Neuronal stem cell (in vitro differentiated cells): ENCODE results near the gene RALA. TPM values are rescaled to one million over a fixed set of nuclear protein-coding genes. Genes with fewer than 3 reads are reported as not detected.

Experiments used
- DNase-seq: peaks from one replicate; pipeline ENCODE4 v3.0.0-alpha.2; 2013; ENCODE audit warnings: low spot score
- H2AFZ ChIP-seq: one replicate; pipeline ENCODE4 v1.6.1; 2013; ENCODE audit warnings: mild to moderate bottlenecking, low read length, inconsistent platforms
- H2AK5ac ChIP-seq: 2 replicates; pipeline ENCODE4 v1.6.1; 2013; ENCODE audit warnings: low read depth, mild to moderate bottlenecking, inconsistent platforms, low read length, moderate library complexity, mixed read lengths
- H2BK120ac ChIP-seq: 2 replicates; pipeline ENCODE4 v1.6.1; 2013; ENCODE audit warnings: low read depth, mild to moderate bottlenecking, inconsistent platforms, low read length, moderate library complexity, mixed read lengths
- H2BK12ac ChIP-seq: one replicate; pipeline ENCODE4 v1.6.1; 2013; ENCODE audit warnings: low read length, inconsistent platforms
- H2BK15ac ChIP-seq: 2 replicates; pipeline ENCODE4 v1.6.1; 2013; ENCODE audit warnings: mild to moderate bottlenecking, low read length, inconsistent platforms, mixed read lengths
- H2BK5ac ChIP-seq: one replicate; pipeline ENCODE4 v1.6.1; 2013; ENCODE audit warnings: inconsistent platforms, mild to moderate bottlenecking, low read length, moderate library complexity
- H3K14ac ChIP-seq: one replicate; pipeline ENCODE4 v1.6.1; 2013; ENCODE audit warnings: low read length, inconsistent platforms
- H3K18ac ChIP-seq: 2 replicates; pipeline ENCODE4 v1.6.1; 2013; ENCODE audit warnings: low read length, inconsistent platforms
- H3K23ac ChIP-seq: 2 replicates; pipeline ENCODE4 v1.6.1; 2013; ENCODE audit warnings: low read depth, mild to moderate bottlenecking, mixed read lengths, low read length, inconsistent platforms; ENCODE audit not compliant: poor library complexity
- H3K27ac ChIP-seq: replicated peaks from 3 replicates; pipeline ENCODE4 v1.5.1; 2013; ENCODE audit warnings: low read length, inconsistent platforms
- H3K27me3 ChIP-seq, 3 experiments: 2 replicates each; pipeline ENCODE4 v1.6.1; 2013; ENCODE audit warnings: low read length in 3 of 3, mild to moderate bottlenecking in 2 of 3, inconsistent platforms in 1 of 3, low read depth in 1 of 3, mixed read lengths in 1 of 3, moderate library complexity in 1 of 3; ENCODE audit not compliant: control insufficient read depth in 3 of 3, insufficient read depth in 3 of 3
- H3K36me3 ChIP-seq, 2 donors: replicated peaks in 1 of 2; 2 replicates each; pipeline ENCODE4 v1.6.1; 2013; ENCODE audit warnings: low read length in 2 of 2; ENCODE audit not compliant: control insufficient read depth in 2 of 2, insufficient read depth in 2 of 2
- H3K4ac ChIP-seq: 2 replicates; pipeline ENCODE4 v1.6.1; 2013; ENCODE audit warnings: inconsistent platforms, mild to moderate bottlenecking, low read length, moderate library complexity
- H3K4me1 ChIP-seq, 2 donors: 1 replicate in 1 of 2; 2 replicates in 1 of 2; pipeline ENCODE4 v1.6.1; 2013; ENCODE audit warnings: low read length in 2 of 2, low read depth in 1 of 2; ENCODE audit not compliant: control insufficient read depth in 2 of 2, insufficient read depth in 1 of 2
- H3K4me2 ChIP-seq: one replicate; pipeline ENCODE4 v1.6.1; 2013; ENCODE audit warnings: mild to moderate bottlenecking, low read length, inconsistent platforms; ENCODE audit not compliant: insufficient read depth, poor library complexity, severe bottlenecking
- H3K4me3 ChIP-seq, 2 donors: 2 replicates each; pipeline ENCODE4 v1.5.1; 2013; ENCODE audit warnings: low read length in 2 of 2, mild to moderate bottlenecking in 2 of 2, inconsistent platforms in 1 of 2, moderate library complexity in 1 of 2
- H3K79me1 ChIP-seq: one replicate; pipeline ENCODE4 v1.6.1; 2013; ENCODE audit warnings: low read depth, mild to moderate bottlenecking, inconsistent platforms, low read length, moderate library complexity
- H3K9ac ChIP-seq: one replicate; pipeline ENCODE4 v1.6.1; 2013; ENCODE audit warnings: mild to moderate bottlenecking, low read depth, low read length, inconsistent platforms; ENCODE audit not compliant: poor library complexity
- H3K9me3 ChIP-seq, 2 donors: replicated peaks in 1 of 2; 2 replicates each; pipeline versions ENCODE3 to v1.6.1; 2013; ENCODE audit warnings: low read length in 2 of 2, mild to moderate bottlenecking in 2 of 2, inconsistent platforms in 1 of 2, low read depth in 1 of 2, mixed read lengths in 1 of 2, moderate library complexity in 1 of 2; ENCODE audit not compliant: control insufficient read depth in 2 of 2, insufficient read depth in 1 of 2
- H4K8ac ChIP-seq: one replicate; pipeline ENCODE4 v1.6.1; 2013; ENCODE audit warnings: low read depth, mild to moderate bottlenecking, inconsistent platforms, low read length, moderate library complexity
- H4K91ac ChIP-seq: one replicate; pipeline ENCODE4 v1.6.1; 2013; ENCODE audit warnings: low read length, low read depth, mild to moderate bottlenecking, inconsistent platforms; ENCODE audit not compliant: poor library complexity
- WGBS, 2 donors: extraction: QIAGEN DNeasy Blood & Tissue Kit; methylation state at CpG; one replicate each; pipeline ENCODE4 v1.1.7; 2013; ENCODE audit warnings: missing lambda C conversion rate in 2 of 2, mixed read lengths in 1 of 2; ENCODE audit not compliant: insufficient read length in 2 of 2, insufficient replicate concordance in 1 of 2; ENCODE audit errors: extremely low coverage in 2 of 2; 5-methylcytosine and 5-hydroxymethylcytosine counted together
- polyA plus RNA-seq, 2 experiments: library from polyadenylated mRNA; stranded (reverse); fragments of 200-250 nt; gene quantifications; one replicate each; pipeline ENCODE4 v1.2.3, GENCODE V29; 2013

The RALA gene
- polyA plus RNA-seq (2013, experiment 1 of 2), result 55.4 TPM
- 58.2 TPM for polyA plus RNA-seq (2013, experiment 2 of 2)

GRCh38 chr7:39623047-39623731 lies at the start of gene RALA:
Gene RALA (plus strand): TSS chr7:39623572. CDS start chr7:39686668, 63,096 bp downstream.
- H3K27ac ChIP-seq, result peak within 1 kb of the TSS; percentile 92
- no peak within 1 kb of the TSS for H2BK12ac ChIP-seq
- peak within 1 kb of the TSS; percentile 92 for H4K8ac ChIP-seq
- H3K9ac ChIP-seq, result peak within 1 kb of the TSS; percentile 91
- peak within 1 kb of the TSS; percentile 65 to 96 for H3K4me3 ChIP-seq
- peak within 1 kb of the TSS; percentile 73 for H2BK5ac ChIP-seq
- H2AFZ ChIP-seq, result peak within 1 kb of the TSS; percentile 87
- H3K4me1 ChIP-seq, result peaks cover 4 to 15% of the 10 kb centered on the region in 2 donors
- H3K4me2 ChIP-seq, result peak within 1 kb of the TSS; percentile 75
- peak within 1 kb of the TSS; percentile 29 for H3K23ac ChIP-seq
- no peak within 1 kb of the TSS for H3K4ac ChIP-seq
- no peaks in the 10 kb centered on the region for H3K27me3 ChIP-seq
- H2AK5ac ChIP-seq, result peak within 1 kb of the TSS; percentile 25
- no peaks in the 10 kb centered on the region for H3K9me3 ChIP-seq
- no CpG with 5 or more reads among the region's 56 CpGs for WGBS, 2 donors
- peak within 1 kb of the TSS; percentile 95 for H3K18ac ChIP-seq
- H3K79me1 ChIP-seq, result peaks cover 3% of the 10 kb centered on the region
- no peak within 1 kb of the TSS for H3K14ac ChIP-seq
- peak; percentile 87 for DNase-seq
- H4K91ac ChIP-seq, result peak within 1 kb of the TSS; percentile 5
- H3K36me3 ChIP-seq, result no peaks in the 10 kb centered on the region
- H2BK120ac ChIP-seq, result peak within 1 kb of the TSS; percentile 78
- H2BK15ac ChIP-seq, result peak within 1 kb of the TSS; percentile 12

GRCh38 chr7:39574673-39575349 lies 48.6 kb upstream of the RALA start:
- no peak overlapping the region for H3K27ac ChIP-seq
- H3K4me3 ChIP-seq, result no peak overlapping the region
- no peak overlapping the region for H3K4me2 ChIP-seq
- no peak overlapping the region for H3K9ac ChIP-seq
- H3K23ac ChIP-seq, result no peak overlapping the region
- no peak overlapping the region for H2BK12ac ChIP-seq
- WGBS, 2 donors, result no CpG with 5 or more reads among the region's 2 CpGs
- H4K91ac ChIP-seq, result no peak overlapping the region
- no peak overlapping the region for H3K14ac ChIP-seq
- peaks cover 3 to 9% of the 10 kb centered on the region in 2 donors for H3K9me3 ChIP-seq
- H3K18ac ChIP-seq, result no peak overlapping the region
- no peaks in the 10 kb centered on the region for H3K4me1 ChIP-seq
- H4K8ac ChIP-seq, result no peak overlapping the region
- H2AFZ ChIP-seq, result no peak overlapping the region
- peaks cover 8 to 81% of the 10 kb centered on the region in 2 donors for H3K36me3 ChIP-seq
- H2BK5ac ChIP-seq, result no peak overlapping the region
- H3K79me1 ChIP-seq, result no peaks in the 10 kb centered on the region
- H2BK15ac ChIP-seq, result no peak overlapping the region
- no peak overlapping the region for H2BK120ac ChIP-seq
- no peak for DNase-seq
- H2AK5ac ChIP-seq, result no peak overlapping the region
- no peaks in the 10 kb centered on the region for H3K27me3 ChIP-seq
- no peak overlapping the region for H3K4ac ChIP-seq

- no peak overlapping the region for H2BK120ac ChIP-seq
- no peak overlapping the region for H3K23ac ChIP-seq
- no CpG with 5 or more reads among the region's 27 CpGs for WGBS, 2 donors
- H2BK5ac ChIP-seq, result no peak overlapping the region
- H2BK15ac ChIP-seq, result no peak overlapping the region
- no peak overlapping the region for H2AFZ ChIP-seq
- H3K9ac ChIP-seq, result peak overlapping the region; percentile 12
- H3K9me3 ChIP-seq, result peaks cover 3 to 9% of the 10 kb centered on the region in 2 donors
- no peaks in the 10 kb centered on the region for H3K27me3 ChIP-seq
- H3K4me1 ChIP-seq, result no peaks in the 10 kb centered on the region
- no peak overlapping the region for H3K14ac ChIP-seq
- no peak overlapping the region for H2AK5ac ChIP-seq
- H3K79me1 ChIP-seq, result no peaks in the 10 kb centered on the region
- no peak overlapping the region for H3K18ac ChIP-seq
- no peak overlapping the region for H3K27ac ChIP-seq
- H2BK12ac ChIP-seq, result no peak overlapping the region
- peaks cover 8 to 56% of the 10 kb centered on the region in 2 donors for H3K36me3 ChIP-seq
- H3K4ac ChIP-seq, result no peak overlapping the region
- H4K91ac ChIP-seq, result no peak overlapping the region
- H3K4me3 ChIP-seq, result no peak overlapping the region
- H4K8ac ChIP-seq, result no peak overlapping the region
- no peak for DNase-seq
- no peak overlapping the region for H3K4me2 ChIP-seq
Observed at GRCh38 chr7:39577229-39577874, 46.0 kb upstream of the RALA start.
